ENCODE results near the gene RLIM.
A peak's percentile ranks its signal among the peaks of the same experiment; 100 is the strongest.

RLIM gene

DNA sequence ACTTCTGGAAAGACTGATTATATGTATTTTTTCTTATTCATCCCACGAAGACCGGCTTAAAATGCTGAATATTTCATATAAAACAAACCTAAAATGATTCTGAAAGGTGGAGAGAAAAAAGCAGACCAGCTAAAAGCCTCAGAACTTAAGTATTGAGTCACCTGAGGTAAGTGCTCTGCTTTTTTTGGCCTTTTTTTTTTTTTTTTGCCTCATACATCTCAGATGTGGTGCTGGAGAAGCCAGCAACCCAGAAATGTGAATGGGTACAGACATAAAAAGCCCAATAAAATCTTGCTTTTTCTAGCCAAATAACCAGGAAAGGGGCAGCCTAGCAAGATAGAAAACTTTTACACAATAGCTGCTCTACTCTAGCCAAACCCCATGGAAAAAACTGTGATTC is 57.0 kb downstream of the RLIM start:
- DNase-seq (no peak), ATAC-seq (ENCODE audit: insufficient read depth, low read depth) (no peak)
- no peak overlapping the region for H3K4me2 ChIP-seq (ENCODE audit: insufficient read depth, low read length)
- H3K9me3 ChIP-seq (ENCODE audit: insufficient read depth, low read length, severe bottlenecking): no peaks in the 10 kb centered on the region
- H3K27ac ChIP-seq (ENCODE audit: low read length): no peak overlapping the region
- no peak overlapping the region for H2AFZ ChIP-seq (ENCODE audit: low read depth, low read length)
- no peaks in the 10 kb centered on the region for H3K79me2 ChIP-seq (ENCODE audit: insufficient read depth, low read length)
- no peaks in the 10 kb centered on the region for H3K27me3 ChIP-seq (ENCODE audit: insufficient read depth, low read length, poor library complexity)
- no peak overlapping the region for H3K4me3 ChIP-seq (ENCODE audit: low read depth in 1 of 2, low read length in 2 of 2)
- H3K4me1 ChIP-seq (ENCODE audit: insufficient read depth, low read length): no peaks in the 10 kb centered on the region
- no peak for TF ChIP-seq EZH2 (IDR thresholded peaks at IDR 0.05; ENCODE audit: borderline replicate concordance, low read depth, low read length, severe bottlenecking)
- TF ChIP-seq, protein P1, sequence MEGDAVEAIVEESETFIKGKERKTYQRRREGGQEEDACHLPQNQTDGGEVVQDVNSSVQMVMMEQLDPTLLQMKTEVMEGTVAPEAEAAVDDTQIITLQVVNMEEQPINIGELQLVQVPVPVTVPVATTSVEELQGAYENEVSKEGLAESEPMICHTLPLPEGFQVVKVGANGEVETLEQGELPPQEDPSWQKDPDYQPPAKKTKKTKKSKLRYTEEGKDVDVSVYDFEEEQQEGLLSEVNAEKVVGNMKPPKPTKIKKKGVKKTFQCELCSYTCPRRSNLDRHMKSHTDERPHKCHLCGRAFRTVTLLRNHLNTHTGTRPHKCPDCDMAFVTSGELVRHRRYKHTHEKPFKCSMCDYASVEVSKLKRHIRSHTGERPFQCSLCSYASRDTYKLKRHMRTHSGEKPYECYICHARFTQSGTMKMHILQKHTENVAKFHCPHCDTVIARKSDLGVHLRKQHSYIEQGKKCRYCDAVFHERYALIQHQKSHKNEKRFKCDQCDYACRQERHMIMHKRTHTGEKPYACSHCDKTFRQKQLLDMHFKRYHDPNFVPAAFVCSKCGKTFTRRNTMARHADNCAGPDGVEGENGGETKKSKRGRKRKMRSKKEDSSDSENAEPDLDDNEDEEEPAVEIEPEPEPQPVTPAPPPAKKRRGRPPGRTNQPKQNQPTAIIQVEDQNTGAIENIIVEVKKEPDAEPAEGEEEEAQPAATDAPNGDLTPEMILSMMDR (IDR thresholded peaks at IDR 0.05; ENCODE audit: borderline replicate concordance, extremely low read depth, low read length, poor library complexity, severe bottlenecking): no peak
- H3K36me3 ChIP-seq (ENCODE audit: insufficient read depth, low read length): no peaks in the 10 kb centered on the region
- no peak overlapping the region for H3K9ac ChIP-seq (ENCODE audit: low read depth, low read length)
- no peaks in the 10 kb centered on the region for H4K20me1 ChIP-seq (ENCODE audit: insufficient read depth, low read length)

DNA sequence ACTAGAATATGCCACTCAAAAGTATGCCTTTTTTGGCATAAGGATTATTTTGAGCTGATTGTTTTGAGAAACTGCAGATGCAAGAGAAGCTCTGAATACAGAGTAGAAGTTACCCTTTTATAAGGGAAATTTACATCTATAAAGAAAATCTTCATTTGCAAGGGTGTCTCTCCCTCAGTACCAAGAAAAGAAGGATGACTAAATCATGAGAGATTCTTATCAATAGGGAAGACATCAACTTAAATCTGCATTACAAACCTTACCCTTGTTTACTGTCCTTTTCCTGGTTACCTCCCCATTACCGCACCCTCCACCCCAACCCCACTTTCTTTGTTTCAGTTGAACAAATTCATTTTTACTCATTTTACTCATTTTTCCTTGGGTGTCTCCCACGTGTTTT is 62.5 kb downstream of the RLIM start:
- Histone ChIP-seq H3K36me3 (ENCODE audit: insufficient read depth, low read length) (no peaks in the 10 kb centered on the region), H3K79me2 (ENCODE audit: insufficient read depth, low read length) (no peaks in the 10 kb centered on the region), H3K27ac (ENCODE audit: low read length) (no peak overlapping the region), H3K9me3 (ENCODE audit: insufficient read depth, low read length, severe bottlenecking) (no peaks in the 10 kb centered on the region), H3K4me2 (ENCODE audit: insufficient read depth, low read length) (no peak overlapping the region), H4K20me1 (ENCODE audit: insufficient read depth, low read length) (no peaks in the 10 kb centered on the region), H2AFZ (ENCODE audit: low read depth, low read length) (no peak overlapping the region), H3K9ac (ENCODE audit: low read depth, low read length) (no peak overlapping the region), H3K27me3 (ENCODE audit: insufficient read depth, low read length, poor library complexity) (no peaks in the 10 kb centered on the region), H3K4me3 (ENCODE audit: low read depth in 1 of 2, low read length in 2 of 2) (no peak overlapping the region), H3K4me1 (ENCODE audit: insufficient read depth, low read length) (peaks cover 4% of the 10 kb centered on the region; the same call in 1 of the 2 replicates)
- DNase-seq (no peak), ATAC-seq (ENCODE audit: insufficient read depth, low read depth) (no peak)
- TF ChIP-seq, protein P1 (IDR thresholded peaks at IDR 0.05; ENCODE audit: borderline replicate concordance, extremely low read depth, low read length, poor library complexity, severe bottlenecking): no peak
- TF ChIP-seq EZH2 (IDR thresholded peaks at IDR 0.05; ENCODE audit: borderline replicate concordance, low read depth, low read length, severe bottlenecking): no peak

DNA sequence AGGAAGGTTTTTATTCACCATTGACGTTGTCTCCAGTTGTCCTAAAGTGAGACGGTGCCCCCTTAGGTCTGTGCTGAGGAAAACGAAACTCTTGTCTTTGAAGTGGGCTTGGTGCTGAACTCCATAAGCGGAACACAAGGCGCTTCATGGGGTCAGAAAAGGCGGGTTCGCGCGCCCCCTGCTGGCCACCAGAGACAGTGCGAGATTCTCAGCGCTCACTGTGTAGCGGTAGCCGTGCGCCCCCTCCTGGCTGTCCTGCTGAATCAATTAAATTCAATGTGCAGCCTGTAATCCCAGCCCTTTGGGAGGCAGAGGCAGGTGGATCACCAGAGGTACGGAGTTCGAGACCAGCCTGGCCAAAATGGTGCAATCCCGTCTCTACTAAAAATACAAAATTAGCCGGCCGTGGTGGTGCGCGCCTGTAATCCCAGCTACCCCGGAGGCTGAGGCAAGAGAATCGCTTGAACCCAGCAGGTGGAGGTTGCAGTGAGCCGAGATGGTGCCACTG is 64.1 kb downstream of the RLIM start:
- Histone ChIP-seq H3K36me3 (ENCODE audit: insufficient read depth, low read length) (no peaks in the 10 kb centered on the region), H3K4me2 (ENCODE audit: insufficient read depth, low read length) (peak overlapping the region; percentile 69), H4K20me1 (ENCODE audit: insufficient read depth, low read length) (no peaks in the 10 kb centered on the region), H3K9me3 (ENCODE audit: insufficient read depth, low read length, severe bottlenecking) (no peaks in the 10 kb centered on the region), H3K79me2 (ENCODE audit: insufficient read depth, low read length) (no peaks in the 10 kb centered on the region), H3K4me1 (ENCODE audit: insufficient read depth, low read length) (peaks cover 4% of the 10 kb centered on the region; the same call in 1 of the 2 replicates), H2AFZ (ENCODE audit: low read depth, low read length) (peak overlapping the region; percentile 79), H3K9ac (ENCODE audit: low read depth, low read length) (0 out of 2 replicates have a peak overlapping the region, but pooled peaks have one; percentile 28), H3K27me3 (ENCODE audit: insufficient read depth, low read length, poor library complexity) (no peaks in the 10 kb centered on the region), H3K27ac (ENCODE audit: low read length) (peak overlapping the region; percentile 52; the same call in 1 of the 2 replicates), H3K4me3 (ENCODE audit: low read depth in 1 of 2, low read length in 2 of 2) (peak overlapping the region in 1 of 2 experiments; percentile 49; a peak in 2 of 4 replicates)
- TF ChIP-seq EZH2 (IDR thresholded peaks at IDR 0.05; ENCODE audit: borderline replicate concordance, low read depth, low read length, severe bottlenecking): no peak
- TF ChIP-seq, protein P1 (IDR thresholded peaks at IDR 0.05; ENCODE audit: borderline replicate concordance, extremely low read depth, low read length, poor library complexity, severe bottlenecking): peak; percentile 93
- ATAC-seq (ENCODE audit: insufficient read depth, low read depth) (peak; percentile 97), DNase-seq (peak; percentile 84)

All from DND-41 (cell line).